ENCODE measurements around the gene WDFY4. TPM values are rescaled to one million over a fixed set of nuclear protein-coding genes. Genes with fewer than 3 reads are reported as not detected.

The WDFY4 gene
- total RNA-seq, 1 experiment from 2014 or later, result not detected

DNA sequence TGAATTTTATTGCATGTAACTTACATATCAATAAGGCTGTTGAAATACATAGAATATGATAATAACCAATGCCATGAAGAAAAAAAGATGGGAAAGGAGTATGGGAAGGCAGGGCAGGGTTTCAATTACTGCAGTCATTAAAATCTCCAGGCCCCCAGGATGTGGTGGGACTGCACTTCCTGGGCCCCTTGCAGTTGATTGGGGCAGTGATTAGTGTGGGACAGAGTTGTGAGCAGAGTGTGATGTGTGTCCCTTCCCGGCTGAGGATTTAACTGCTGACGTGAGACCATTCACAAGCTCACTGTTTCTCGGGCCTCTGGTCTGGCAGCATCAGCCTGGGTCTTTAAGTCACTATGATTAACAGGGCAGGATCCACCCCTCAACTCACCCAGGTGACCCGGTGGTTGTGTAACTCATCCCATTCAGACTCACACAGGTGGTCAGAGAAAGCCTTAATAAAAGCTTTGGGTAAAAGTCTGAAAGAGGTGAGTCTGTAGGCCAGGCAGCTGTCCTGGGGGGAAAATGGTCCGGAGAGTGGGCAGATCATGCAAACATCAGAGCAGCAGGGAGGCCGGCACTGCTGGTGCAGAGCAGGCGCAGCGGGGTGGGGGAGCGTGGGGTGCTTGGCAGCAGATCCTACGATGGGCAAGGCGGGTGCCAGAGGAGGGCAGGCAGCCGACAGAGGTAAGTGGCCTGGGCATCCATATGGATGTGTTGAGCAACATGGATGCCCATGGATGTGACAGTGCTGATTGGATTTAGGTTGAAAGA lies 36.3 kb upstream of the WDFY4 start:
- Histone ChIP-seq H2BK20ac (ENCODE audit: low read depth, low read length, poor library complexity, severe bottlenecking) (no peak overlapping the region), H4K8ac (replicated peaks; ENCODE audit: insufficient read length, low read depth, low read length) (no peak overlapping the region), H4K20me1 (ENCODE audit: control insufficient read depth, insufficient read depth, insufficient read length) (no peaks in the 10 kb centered on the region), H3K14ac (ENCODE audit: insufficient read depth, low read length) (no peak overlapping the region), H2BK15ac (ENCODE audit: low read depth, low read length) (no peak overlapping the region), H3K27ac (ENCODE audit: insufficient read length, low read depth, low read length) (no peak overlapping the region), H2BK120ac (ENCODE audit: low read depth, low read length, poor library complexity, severe bottlenecking) (no peak overlapping the region), H3T11ph (ENCODE audit: low read length) (no peak overlapping the region), H2AFZ (ENCODE audit: low read length) (no peak overlapping the region), H2BK12ac (ENCODE audit: insufficient read length, low read depth, low read length) (no peak overlapping the region), H3K79me1 (ENCODE audit: insufficient read depth, low read depth, low read length, poor library complexity, severe bottlenecking) (no peaks in the 10 kb centered on the region), H3K56ac (ENCODE audit: insufficient read length, low read depth, low read length) (no peak overlapping the region), H3K27me3 (ENCODE audit: insufficient read depth, low read length) (no peaks in the 10 kb centered on the region), H4K91ac (ENCODE audit: insufficient read length, low read depth, low read length) (no peak overlapping the region), H3K18ac (ENCODE audit: insufficient read length, low read depth, low read length) (no peak overlapping the region), H3K9ac (ENCODE audit: extremely low read depth, insufficient read length, low read length) (no peak overlapping the region), H3K23me2 (ENCODE audit: insufficient read length, low read depth, low read length, poor library complexity, severe bottlenecking) (no peaks in the 10 kb centered on the region), H4K5ac (ENCODE audit: insufficient read length, low read depth, low read length) (no peak overlapping the region), H3K79me2 (ENCODE audit: insufficient read depth, low read length) (no peaks in the 10 kb centered on the region), H3K9me3 (ENCODE audit: control insufficient read depth, low read depth, low read length) (no peaks in the 10 kb centered on the region), H3K4me1 (ENCODE audit: insufficient read depth, low read length) (no peaks in the 10 kb centered on the region), H3K4me2 (ENCODE audit: insufficient read depth, insufficient read length, low read length) (no peak overlapping the region), H2BK5ac (ENCODE audit: insufficient read length, low read length) (no peak overlapping the region), H3K4ac (ENCODE audit: low read depth, low read length) (no peak overlapping the region), H2AK5ac (ENCODE audit: insufficient read length, low read length) (no peak overlapping the region), H3K23ac (ENCODE audit: insufficient read length, low read depth, low read length) (no peak overlapping the region)
- Mint-ChIP-seq H3K36me3 (ENCODE audit: insufficient read depth in 1 of 3, low read depth in 3 of 3) (no peaks in the 10 kb centered on the region; a peak in 1 of 7 replicates), H3K9me3 (peaks cover 0 to under 1% of the 10 kb centered on the region in 2 experiments; a peak in 1 of 5 replicates), H3K27me3 (ENCODE audit: low read depth) (peaks cover 25% of the 10 kb centered on the region), H3K4me1 (no peaks in the 10 kb centered on the region), H3K4me3 (no peak overlapping the region), H3K27ac (no peak overlapping the region)
- no peak for DNase-seq
- no CpG with 5 or more reads among the region's 12 CpGs for WGBS (ENCODE audit: extremely low coverage, insufficient read length, low lambda C conversion rate)
- TF ChIP-seq, protein P1, sequence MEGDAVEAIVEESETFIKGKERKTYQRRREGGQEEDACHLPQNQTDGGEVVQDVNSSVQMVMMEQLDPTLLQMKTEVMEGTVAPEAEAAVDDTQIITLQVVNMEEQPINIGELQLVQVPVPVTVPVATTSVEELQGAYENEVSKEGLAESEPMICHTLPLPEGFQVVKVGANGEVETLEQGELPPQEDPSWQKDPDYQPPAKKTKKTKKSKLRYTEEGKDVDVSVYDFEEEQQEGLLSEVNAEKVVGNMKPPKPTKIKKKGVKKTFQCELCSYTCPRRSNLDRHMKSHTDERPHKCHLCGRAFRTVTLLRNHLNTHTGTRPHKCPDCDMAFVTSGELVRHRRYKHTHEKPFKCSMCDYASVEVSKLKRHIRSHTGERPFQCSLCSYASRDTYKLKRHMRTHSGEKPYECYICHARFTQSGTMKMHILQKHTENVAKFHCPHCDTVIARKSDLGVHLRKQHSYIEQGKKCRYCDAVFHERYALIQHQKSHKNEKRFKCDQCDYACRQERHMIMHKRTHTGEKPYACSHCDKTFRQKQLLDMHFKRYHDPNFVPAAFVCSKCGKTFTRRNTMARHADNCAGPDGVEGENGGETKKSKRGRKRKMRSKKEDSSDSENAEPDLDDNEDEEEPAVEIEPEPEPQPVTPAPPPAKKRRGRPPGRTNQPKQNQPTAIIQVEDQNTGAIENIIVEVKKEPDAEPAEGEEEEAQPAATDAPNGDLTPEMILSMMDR (conservative IDR thresholded peaks at IDR 0.05), result no peak

Data from H9 (cell line).